SK-N-SH treated with all-trans-retinoic acid at 6 μM for 48 hours (cell line): ENCODE data around the gene TMEM201.

Source experiments
- ARNTL ChIP-seq: fragments of 450-650 bp; formaldehyde crosslinking; IDR thresholded peaks from 2 replicates; pipeline ENCODE4 v1.5.0; 2020; ENCODE audit warnings: low read depth, mild to moderate bottlenecking, moderate library complexity, borderline replicate concordance
- BACH2 ChIP-seq: fragments of 250-450 bp; sonication (Bioruptor Pico); IDR thresholded peaks from 2 replicates; pipeline ENCODE4 v1.9.0; 2021; ENCODE audit warnings: mild to moderate bottlenecking, borderline replicate concordance
- ZNF565 ChIP-seq: fragments of 450-650 bp; formaldehyde crosslinking; conservative IDR thresholded peaks from 2 replicates; pipeline ENCODE4 v1.5.0; 2020; ENCODE audit warnings: low read depth, mild to moderate bottlenecking, moderate library complexity
- ZNF70 ChIP-seq: fragments of 450-650 bp; formaldehyde crosslinking; IDR thresholded peaks from 2 replicates; pipeline ENCODE4 v1.5.0; 2020; ENCODE audit warnings: mild to moderate bottlenecking, moderate library complexity
- TF ChIP-seq, protein P1 (sequence below): fragments of 250-450 bp; sonication (Bioruptor Pico); IDR thresholded peaks from 2 replicates; pipeline ENCODE4 v1.5.0; 2020; ENCODE audit warnings: mild to moderate bottlenecking, moderate library complexity
- TF ChIP-seq, protein P2 (sequence below): fragments of 250-450 bp; sonication (Bioruptor Pico); IDR thresholded peaks from 2 replicates; pipeline ENCODE4 v1.8.0; 2020; ENCODE audit warnings: mild to moderate bottlenecking, moderate library complexity, borderline replicate concordance

The TMEM201 gene

DNA sequence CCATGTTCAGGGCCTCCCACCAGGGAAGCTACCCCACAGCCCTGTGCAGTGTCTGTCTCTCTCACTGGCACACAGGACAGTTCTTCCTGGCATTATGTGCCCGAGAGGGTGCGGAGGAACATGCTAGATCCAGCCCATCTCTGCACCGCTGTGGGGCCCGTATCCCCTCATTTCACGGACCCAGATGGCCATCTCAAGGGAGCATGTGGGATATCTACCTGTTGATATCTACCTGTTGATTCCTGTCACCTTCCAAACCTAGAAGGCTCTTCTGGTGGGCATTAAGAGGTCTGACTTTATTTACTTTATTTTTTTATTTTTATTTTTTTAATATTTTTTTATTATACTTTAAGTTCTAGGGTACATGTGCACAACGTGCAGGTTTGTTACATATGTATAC lies 74.5 kb downstream of the TMEM201 start (continued):
- TF ChIP-seq, protein P1, sequence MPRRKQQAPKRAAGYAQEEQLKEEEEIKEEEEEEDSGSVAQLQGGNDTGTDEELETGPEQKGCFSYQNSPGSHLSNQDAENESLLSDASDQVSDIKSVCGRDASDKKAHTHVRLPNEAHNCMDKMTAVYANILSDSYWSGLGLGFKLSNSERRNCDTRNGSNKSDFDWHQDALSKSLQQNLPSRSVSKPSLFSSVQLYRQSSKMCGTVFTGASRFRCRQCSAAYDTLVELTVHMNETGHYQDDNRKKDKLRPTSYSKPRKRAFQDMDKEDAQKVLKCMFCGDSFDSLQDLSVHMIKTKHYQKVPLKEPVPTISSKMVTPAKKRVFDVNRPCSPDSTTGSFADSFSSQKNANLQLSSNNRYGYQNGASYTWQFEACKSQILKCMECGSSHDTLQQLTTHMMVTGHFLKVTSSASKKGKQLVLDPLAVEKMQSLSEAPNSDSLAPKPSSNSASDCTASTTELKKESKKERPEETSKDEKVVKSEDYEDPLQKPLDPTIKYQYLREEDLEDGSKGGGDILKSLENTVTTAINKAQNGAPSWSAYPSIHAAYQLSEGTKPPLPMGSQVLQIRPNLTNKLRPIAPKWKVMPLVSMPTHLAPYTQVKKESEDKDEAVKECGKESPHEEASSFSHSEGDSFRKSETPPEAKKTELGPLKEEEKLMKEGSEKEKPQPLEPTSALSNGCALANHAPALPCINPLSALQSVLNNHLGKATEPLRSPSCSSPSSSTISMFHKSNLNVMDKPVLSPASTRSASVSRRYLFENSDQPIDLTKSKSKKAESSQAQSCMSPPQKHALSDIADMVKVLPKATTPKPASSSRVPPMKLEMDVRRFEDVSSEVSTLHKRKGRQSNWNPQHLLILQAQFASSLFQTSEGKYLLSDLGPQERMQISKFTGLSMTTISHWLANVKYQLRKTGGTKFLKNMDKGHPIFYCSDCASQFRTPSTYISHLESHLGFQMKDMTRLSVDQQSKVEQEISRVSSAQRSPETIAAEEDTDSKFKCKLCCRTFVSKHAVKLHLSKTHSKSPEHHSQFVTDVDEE (CRISPR knock-in tag), result no peak
- TF ChIP-seq BACH2 (CRISPR knock-in tag), result no peak
- no peak for TF ChIP-seq ARNTL (CRISPR knock-in tag)
- TF ChIP-seq, protein P2, sequence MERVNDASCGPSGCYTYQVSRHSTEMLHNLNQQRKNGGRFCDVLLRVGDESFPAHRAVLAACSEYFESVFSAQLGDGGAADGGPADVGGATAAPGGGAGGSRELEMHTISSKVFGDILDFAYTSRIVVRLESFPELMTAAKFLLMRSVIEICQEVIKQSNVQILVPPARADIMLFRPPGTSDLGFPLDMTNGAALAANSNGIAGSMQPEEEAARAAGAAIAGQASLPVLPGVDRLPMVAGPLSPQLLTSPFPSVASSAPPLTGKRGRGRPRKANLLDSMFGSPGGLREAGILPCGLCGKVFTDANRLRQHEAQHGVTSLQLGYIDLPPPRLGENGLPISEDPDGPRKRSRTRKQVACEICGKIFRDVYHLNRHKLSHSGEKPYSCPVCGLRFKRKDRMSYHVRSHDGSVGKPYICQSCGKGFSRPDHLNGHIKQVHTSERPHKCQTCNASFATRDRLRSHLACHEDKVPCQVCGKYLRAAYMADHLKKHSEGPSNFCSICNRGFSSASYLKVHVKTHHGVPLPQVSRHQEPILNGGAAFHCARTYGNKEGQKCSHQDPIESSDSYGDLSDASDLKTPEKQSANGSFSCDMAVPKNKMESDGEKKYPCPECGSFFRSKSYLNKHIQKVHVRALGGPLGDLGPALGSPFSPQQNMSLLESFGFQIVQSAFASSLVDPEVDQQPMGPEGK (CRISPR knock-in tag), result no peak
- no peak for TF ChIP-seq ZNF565 (CRISPR knock-in tag)
- no peak for TF ChIP-seq ZNF70 (CRISPR knock-in tag)
